HEK293T (cell line): ENCODE results near the gene NEURL2.

Experiments
- CTBP1 ChIP-seq: fragments of 450-650 bp; IDR thresholded peaks from 2 replicates; pipeline ENCODE4 v1.6.1; 2016; ENCODE audit warnings: borderline replicate concordance
- ELF4 ChIP-seq: fragments of 450-650 bp; IDR thresholded peaks from 2 replicates; pipeline ENCODE4 v1.6.1; 2017; ENCODE audit warnings: antibody characterized with exemption
- FOXA1 ChIP-seq: fragments of 450-650 bp; IDR thresholded peaks from 2 replicates; pipeline ENCODE4 v1.6.1; 2016; ENCODE audit warnings: mild to moderate bottlenecking
- FOXK2 ChIP-seq: fragments of 450-650 bp; IDR thresholded peaks from 2 replicates; pipeline ENCODE4 v1.6.1; 2016; ENCODE audit warnings: mild to moderate bottlenecking
- FOXM1 ChIP-seq: fragments of 450-650 bp; IDR thresholded peaks from 2 replicates; pipeline ENCODE4 v1.6.1; 2017; ENCODE audit warnings: mild to moderate bottlenecking, borderline replicate concordance
- HDGF ChIP-seq: fragments of 450-650 bp; IDR thresholded peaks from 2 replicates; pipeline ENCODE4 v1.6.1; 2017; ENCODE audit warnings: antibody characterized with exemption, borderline replicate concordance
- LEF1 ChIP-seq: fragments of 450-650 bp; IDR thresholded peaks from 2 replicates; pipeline ENCODE4 v1.6.1; 2017; ENCODE audit warnings: mild to moderate bottlenecking, borderline replicate concordance
- PKNOX1 ChIP-seq: fragments of 450-650 bp; IDR thresholded peaks from 2 replicates; pipeline ENCODE4 v1.6.1; 2016

- TF ChIP-seq HDGF (no peak), PKNOX1 (no peak), FOXM1 (no peak), CTBP1 (no peak), LEF1 (no peak), FOXA1 (no peak), ELF4 (no peak), FOXK2 (no peak)
These were observed 18.4 kb upstream of the NEURL2 start for GRCh38 chr20:45909336-45909808.
